NCI-H1694 (cell line): ENCODE results near the gene ANAPC13.

Source experiments
- DNase-seq: peaks from one replicate; lab custom pipeline; 2025; lab: John Stamatoyannopoulos, UW

ANAPC13 gene

GRCh38 chr3:134449951-134450350, 35.8 kb downstream of the ANAPC13 start:
- no peak for DNase-seq

GRCh38 chr3:134449277-134449676, 36.5 kb downstream of the ANAPC13 start:
- DNase-seq: peak; percentile 25

- DNase-seq: no peak
Measured at GRCh38 chr3:134448664-134449063, 37.1 kb downstream of the ANAPC13 start.

GRCh38 chr3:134447351-134447750, 38.4 kb downstream of the ANAPC13 start:
- no peak for DNase-seq

GRCh38 chr3:134446800-134447199, 39.0 kb downstream of the ANAPC13 start:
- DNase-seq: no peak

- no peak for DNase-seq
Measured at GRCh38 chr3:134445636-134446035, 40.1 kb downstream of the ANAPC13 start.

GRCh38 chr3:134445095-134445494, 40.7 kb downstream of the ANAPC13 start:
- no peak for DNase-seq

GRCh38 chr3:134441821-134442220, 44.0 kb downstream of the ANAPC13 start:
- DNase-seq: no peak

GRCh38 chr3:134441321-134441720, 44.5 kb downstream of the ANAPC13 start:
- DNase-seq: no peak

GRCh38 chr3:134437211-134437752, 48.5 kb downstream of the ANAPC13 start:
- DNase-seq: no peak

- no peak for DNase-seq
Measured at GRCh38 chr3:134432236-134432635, 53.5 kb downstream of the ANAPC13 start.

- no peak for DNase-seq
Measured at GRCh38 chr3:134430950-134431445, 54.8 kb downstream of the ANAPC13 start.

GRCh38 chr3:134430174-134430573, 55.6 kb downstream of the ANAPC13 start:
- no peak for DNase-seq

- no peak for DNase-seq
Measured at GRCh38 chr3:134428401-134428800, 57.4 kb downstream of the ANAPC13 start.
